ENCODE results near the gene NUDT5.
"Not testable (repeated sequence)": the region's sequence is repeated elsewhere in the genome, so short reads cannot be mapped to it uniquely, and the experiment has no call there.

NUDT5 gene

DNA sequence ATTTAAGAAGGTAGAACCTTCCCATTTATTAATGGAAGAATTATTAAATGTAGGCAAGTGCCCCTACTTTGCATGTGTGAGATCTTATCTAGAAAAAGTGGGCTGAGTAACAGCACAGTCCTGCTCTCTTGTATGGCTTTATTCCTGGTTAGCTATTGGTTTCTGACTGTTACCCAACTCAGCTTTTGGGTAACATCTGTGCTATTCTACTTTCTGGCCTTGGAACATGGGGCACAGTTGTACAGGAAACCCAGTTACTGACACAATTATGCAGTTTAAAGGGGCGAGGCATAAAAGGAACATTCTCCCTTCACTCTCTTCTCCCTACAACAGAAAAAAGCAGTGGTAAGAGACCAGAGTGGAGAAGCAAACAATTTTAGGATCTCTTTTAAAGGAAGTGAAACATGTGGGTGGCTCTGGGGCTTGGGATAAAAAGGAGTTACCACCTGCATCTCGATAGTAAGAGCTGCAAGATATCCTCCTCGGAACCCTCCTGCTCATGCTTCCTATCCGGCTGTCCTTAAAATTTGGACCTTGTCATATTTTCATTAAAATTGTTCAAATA lies 16.0 kb downstream of the NUDT5 start:
- ChIA-PET POLR2A (no interaction called here), CTCF (interaction anchor here (1.0 to 1.9 kb wide), 5 partner anchors 10 to 531 kb away, joined by 4 to 5 read pairs (median 4); partner anchors contain the start of genes CDC123 and NUDT5)
- TF ChIP-seq, protein P1, sequence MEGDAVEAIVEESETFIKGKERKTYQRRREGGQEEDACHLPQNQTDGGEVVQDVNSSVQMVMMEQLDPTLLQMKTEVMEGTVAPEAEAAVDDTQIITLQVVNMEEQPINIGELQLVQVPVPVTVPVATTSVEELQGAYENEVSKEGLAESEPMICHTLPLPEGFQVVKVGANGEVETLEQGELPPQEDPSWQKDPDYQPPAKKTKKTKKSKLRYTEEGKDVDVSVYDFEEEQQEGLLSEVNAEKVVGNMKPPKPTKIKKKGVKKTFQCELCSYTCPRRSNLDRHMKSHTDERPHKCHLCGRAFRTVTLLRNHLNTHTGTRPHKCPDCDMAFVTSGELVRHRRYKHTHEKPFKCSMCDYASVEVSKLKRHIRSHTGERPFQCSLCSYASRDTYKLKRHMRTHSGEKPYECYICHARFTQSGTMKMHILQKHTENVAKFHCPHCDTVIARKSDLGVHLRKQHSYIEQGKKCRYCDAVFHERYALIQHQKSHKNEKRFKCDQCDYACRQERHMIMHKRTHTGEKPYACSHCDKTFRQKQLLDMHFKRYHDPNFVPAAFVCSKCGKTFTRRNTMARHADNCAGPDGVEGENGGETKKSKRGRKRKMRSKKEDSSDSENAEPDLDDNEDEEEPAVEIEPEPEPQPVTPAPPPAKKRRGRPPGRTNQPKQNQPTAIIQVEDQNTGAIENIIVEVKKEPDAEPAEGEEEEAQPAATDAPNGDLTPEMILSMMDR (IDR thresholded peaks at IDR 0.05; ENCODE audit: control extremely low read depth, extremely low read depth, low read depth, missing control alignments): no peak
- no peak for DNase-seq (ENCODE audit: extremely low spot score)

DNA sequence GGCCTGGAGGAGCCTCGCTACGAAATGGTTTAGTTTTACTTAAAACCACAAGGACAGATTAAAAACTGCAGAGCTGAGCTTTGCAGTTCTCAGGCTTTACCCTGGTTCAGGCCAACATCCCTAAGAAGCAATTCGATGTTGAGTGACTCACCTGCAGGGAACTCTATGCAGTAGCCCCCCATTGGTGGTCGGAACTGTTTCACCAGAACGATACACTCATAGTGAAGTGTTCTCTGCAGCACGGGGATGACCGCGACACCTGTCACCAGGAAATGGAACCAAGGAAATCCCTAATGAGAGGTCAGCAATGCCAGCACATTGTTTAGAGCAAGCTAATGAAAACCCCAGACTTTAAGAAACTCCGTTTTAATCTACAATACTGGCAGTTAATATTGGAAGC lies 18.0 kb downstream of the NUDT5 start:
- POLR2A ChIA-PET: no interaction called here
- TF ChIP-seq, protein P1 (IDR thresholded peaks at IDR 0.05; ENCODE audit: control extremely low read depth, extremely low read depth, low read depth, missing control alignments): no peak
- CTCF ChIA-PET: interaction anchor here (1.0 kb wide), 1 partner anchor 10 kb away, joined by 3 read pairs; no protein-coding TSS in a partner anchor
- DNase-seq (ENCODE audit: extremely low spot score): no peak

DNA sequence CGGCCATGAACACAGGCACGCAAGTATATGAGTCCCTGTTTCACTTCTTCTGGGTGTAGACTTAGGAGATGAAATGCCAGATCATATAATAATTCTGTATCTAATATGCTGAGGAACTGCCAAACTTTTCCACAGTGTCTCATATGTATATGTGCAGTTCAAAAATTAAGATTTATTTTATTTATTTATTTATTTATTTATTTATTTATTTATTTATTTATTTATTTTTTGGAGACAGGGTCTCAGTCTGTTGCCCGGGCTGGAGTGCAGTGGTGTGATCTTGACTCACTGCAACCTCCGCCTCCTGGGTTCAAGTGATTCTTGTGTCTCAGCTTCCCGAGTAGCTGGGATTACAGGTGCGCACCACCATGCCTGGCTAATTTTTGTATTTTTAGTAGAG lies 24.2 kb downstream of the NUDT5 start:
- POLR2A ChIA-PET; CTCF ChIA-PET; DNase-seq (ENCODE audit: extremely low spot score): not testable (repeated sequence)

DNA sequence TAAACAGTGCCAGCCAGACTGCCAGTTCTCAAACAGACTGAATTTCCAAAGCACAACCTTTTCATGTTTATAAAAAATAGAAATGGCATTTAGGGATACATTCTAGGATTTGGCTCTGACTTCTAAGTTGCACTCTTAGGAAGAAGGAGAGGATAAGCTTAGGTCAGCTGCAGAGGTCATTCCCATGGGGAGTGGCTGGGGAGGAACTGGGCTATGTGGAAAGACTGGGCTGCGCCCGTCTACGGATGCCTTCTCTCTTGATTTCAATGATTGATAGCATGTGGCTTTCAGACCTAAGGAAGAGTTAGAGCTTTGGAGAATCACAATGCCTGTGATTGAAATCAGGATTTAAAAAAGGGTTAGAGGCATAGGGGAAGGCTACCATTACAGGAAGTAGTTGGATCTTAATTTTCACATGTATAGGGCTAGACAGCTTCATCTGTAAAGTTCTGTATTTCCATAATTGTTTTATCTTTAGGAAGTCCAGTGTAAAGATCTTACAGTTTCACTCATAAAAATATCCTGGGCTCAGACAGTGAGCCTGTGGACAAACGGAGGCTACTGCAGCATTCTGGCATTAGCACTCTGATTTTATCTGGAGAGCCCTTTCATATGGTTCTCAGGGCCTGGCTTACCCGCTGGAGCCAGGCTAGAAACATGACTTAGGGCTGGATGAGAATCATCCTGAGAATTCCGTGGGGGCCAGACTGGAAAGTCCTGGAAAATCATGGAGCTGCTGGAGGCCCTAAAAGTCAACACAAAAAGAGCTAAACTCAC lies 29.5 kb downstream of the NUDT5 start:
- no peak for DNase-seq (ENCODE audit: extremely low spot score)

GRCh38 chr10:12165036-12165435 lies 30.7 kb downstream of the NUDT5 start:
- ChIA-PET POLR2A (no interaction called here), CTCF (no interaction called here)

More for the DNA sequence above, 29.5 kb downstream of the NUDT5 start:
- ChIA-PET POLR2A (no interaction called here), CTCF (interaction anchor here (1.4 to 2.1 kb wide), 3 partner anchors 16 to 48 kb away, joined by 3 to 5 read pairs (median 4); no protein-coding TSS in a partner anchor)
- TF ChIP-seq, protein P1 (IDR thresholded peaks at IDR 0.05; ENCODE audit: control extremely low read depth, extremely low read depth, low read depth, missing control alignments): no peak

DNA sequence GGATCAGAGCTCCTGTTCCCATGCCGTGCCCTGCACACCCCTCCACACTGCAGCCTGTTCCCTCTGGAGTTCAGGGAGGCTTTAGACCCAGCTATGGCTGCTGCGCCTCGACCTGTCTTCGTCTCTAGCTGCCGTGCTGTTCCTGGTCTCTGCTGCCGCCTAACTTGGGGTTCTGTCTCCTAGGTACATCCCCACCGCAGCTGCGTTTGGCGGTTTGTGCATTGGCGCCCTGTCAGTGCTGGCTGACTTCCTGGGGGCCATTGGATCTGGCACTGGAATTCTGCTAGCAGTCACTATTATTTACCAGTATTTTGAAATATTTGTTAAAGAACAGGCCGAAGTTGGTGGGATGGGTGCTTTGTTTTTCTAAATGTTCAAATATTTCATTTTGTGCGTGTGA lies 31.6 kb downstream of the NUDT5 start:
- ChIA-PET POLR2A (interaction anchor here (0.7 kb wide), 1 partner anchor 32 kb away, joined by 3 read pairs; no protein-coding TSS in a partner anchor), CTCF (no interaction called here)
- TF ChIP-seq, protein P1 (IDR thresholded peaks at IDR 0.05; ENCODE audit: control extremely low read depth, extremely low read depth, low read depth, missing control alignments): no peak
- DNase-seq (ENCODE audit: extremely low spot score): no peak

More at GRCh38 chr10:12165036-12165435, 30.7 kb downstream of the NUDT5 start:
- TF ChIP-seq, protein P1 (IDR thresholded peaks at IDR 0.05; ENCODE audit: control extremely low read depth, extremely low read depth, low read depth, missing control alignments): no peak
- no peak for DNase-seq (ENCODE audit: extremely low spot score)

DNA sequence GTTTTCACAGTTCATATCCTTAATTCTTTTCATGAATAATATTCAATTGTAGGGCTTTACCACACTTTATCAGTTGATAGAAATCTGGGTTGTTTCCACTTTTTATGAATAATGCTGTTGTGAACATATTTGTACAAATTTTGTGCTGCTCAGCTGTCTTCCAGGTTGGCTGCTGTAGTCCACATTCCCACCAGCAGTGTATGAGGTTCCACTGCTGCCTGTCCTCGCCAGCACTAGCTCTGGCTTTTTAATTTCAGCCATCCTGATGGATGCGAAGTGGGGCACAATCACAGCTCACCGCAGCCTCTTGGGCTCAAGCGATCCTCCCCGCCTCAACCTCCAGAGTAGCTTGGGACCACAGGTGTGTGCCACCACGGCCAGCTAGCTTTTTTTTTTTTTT lies 32.8 kb downstream of the NUDT5 start:
- TF ChIP-seq, protein P1 (IDR thresholded peaks at IDR 0.05; ENCODE audit: control extremely low read depth, extremely low read depth, low read depth, missing control alignments): no peak
- no peak for DNase-seq (ENCODE audit: extremely low spot score)
- POLR2A ChIA-PET: no interaction called here
- CTCF ChIA-PET: no interaction called here

Measured in GM10248 (cell line).